HEK293 (cell line): ENCODE data around the gene ACSM2B.
"Not testable (repeated sequence)": the region's sequence is repeated elsewhere in the genome, so short reads cannot be mapped to it uniquely, and the experiment has no call there.

Source experiments
- CTCF ChIP-seq: fragments of 450-650 bp; formaldehyde crosslinking; IDR thresholded peaks from 2 replicates; pipeline ENCODE4 v1.5.1; 2016; ENCODE audit warnings: missing biosample characterization, missing genetic modification characterization
- ELK4 ChIP-seq: IDR thresholded peaks from 2 replicates; pipeline ENCODE4 v1.6.1; 2011; ENCODE audit warnings: mild to moderate bottlenecking, low read depth, low read length, borderline replicate concordance
- FEZF1 ChIP-seq: fragments of 450-650 bp; formaldehyde crosslinking; IDR thresholded peaks from 2 replicates; pipeline ENCODE4 v1.5.1; 2016; ENCODE audit warnings: missing biosample characterization, missing genetic modification characterization
- REST ChIP-seq: fragments of 450-650 bp; formaldehyde crosslinking; IDR thresholded peaks from 2 replicates; pipeline ENCODE4 v1.5.1; 2016; ENCODE audit warnings: missing biosample characterization, missing genetic modification characterization
- ZNF174 ChIP-seq: fragments of 450-650 bp; formaldehyde crosslinking; IDR thresholded peaks from 2 replicates; pipeline ENCODE4 v1.5.0; 2017; ENCODE audit warnings: missing biosample characterization, mild to moderate bottlenecking, missing genetic modification characterization
- ZNF221 ChIP-seq: fragments of 450-650 bp; formaldehyde crosslinking; IDR thresholded peaks from 2 replicates; pipeline ENCODE4 v1.5.1; 2017; ENCODE audit warnings: missing biosample characterization, missing genetic modification characterization, borderline replicate concordance
- ZNF335 ChIP-seq: fragments of 450-650 bp; formaldehyde crosslinking; conservative IDR thresholded peaks from 2 replicates; pipeline ENCODE4 v1.5.1; 2016; ENCODE audit warnings: missing biosample characterization, missing genetic modification characterization
- ZNF785 ChIP-seq: fragments of 450-650 bp; formaldehyde crosslinking; IDR thresholded peaks from 2 replicates; pipeline ENCODE4 v1.5.1; 2016; ENCODE audit warnings: missing biosample characterization, missing genetic modification characterization
- TF ChIP-seq, protein P1 (sequence below): fragments of 450-650 bp; IDR thresholded peaks from 2 replicates; pipeline ENCODE4 v1.5.1; 2018; ENCODE audit warnings: missing biosample characterization, mild to moderate bottlenecking, missing genetic modification characterization

- TF ChIP-seq, protein P1, sequence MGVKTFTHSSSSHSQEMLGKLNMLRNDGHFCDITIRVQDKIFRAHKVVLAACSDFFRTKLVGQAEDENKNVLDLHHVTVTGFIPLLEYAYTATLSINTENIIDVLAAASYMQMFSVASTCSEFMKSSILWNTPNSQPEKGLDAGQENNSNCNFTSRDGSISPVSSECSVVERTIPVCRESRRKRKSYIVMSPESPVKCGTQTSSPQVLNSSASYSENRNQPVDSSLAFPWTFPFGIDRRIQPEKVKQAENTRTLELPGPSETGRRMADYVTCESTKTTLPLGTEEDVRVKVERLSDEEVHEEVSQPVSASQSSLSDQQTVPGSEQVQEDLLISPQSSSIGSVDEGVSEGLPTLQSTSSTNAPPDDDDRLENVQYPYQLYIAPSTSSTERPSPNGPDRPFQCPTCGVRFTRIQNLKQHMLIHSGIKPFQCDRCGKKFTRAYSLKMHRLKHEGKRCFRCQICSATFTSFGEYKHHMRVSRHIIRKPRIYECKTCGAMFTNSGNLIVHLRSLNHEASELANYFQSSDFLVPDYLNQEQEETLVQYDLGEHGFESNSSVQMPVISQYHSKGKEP (tag by site-specific recombination): not testable (repeated sequence)
- TF ChIP-seq ZNF785 (tag by site-specific recombination); ZNF335 (tag by site-specific recombination); FEZF1 (tag by site-specific recombination); ZNF174 (tag by site-specific recombination); CTCF; REST (tag by site-specific recombination); ELK4; ZNF221 (tag by site-specific recombination): not testable (repeated sequence)
Measured at GRCh38 chr16:20536669-20537068, 39.5 kb downstream of the ACSM2B start.
